Progenitor cell of endocrine pancreas (in vitro differentiated cells): ENCODE measurements around the gene CST5. TPM values are rescaled to one million over a fixed set of nuclear protein-coding genes. Genes with fewer than 3 reads are reported as not detected.
"Not testable (repeated sequence)": the region's sequence is repeated elsewhere in the genome, so short reads cannot be mapped to it uniquely, and the experiment has no call there.

Source experiments
- DNase-seq: peaks from one replicate; pipeline ENCODE4 v3.0.0; 2021; ENCODE audit warnings: low spot score; ENCODE audit not compliant: unreplicated experiment
- H3K27ac Mint-ChIP-seq: 2 replicates; pipeline ENCODE4 v1.8.0; 2021; ENCODE audit warnings: mild to moderate bottlenecking, moderate library complexity, mixed read lengths
- H3K27me3 Mint-ChIP-seq: 2 replicates; pipeline ENCODE4 v1.8.0; 2021; ENCODE audit warnings: mixed read lengths
- H3K36me3 Mint-ChIP-seq: 2 replicates; pipeline ENCODE4 v1.8.0; 2022; ENCODE audit warnings: mixed read lengths; ENCODE audit not compliant: insufficient read depth
- H3K4me1 Mint-ChIP-seq: 2 replicates; pipeline ENCODE4 v1.8.0; 2021; ENCODE audit warnings: low read depth, mixed read lengths
- H3K4me3 Mint-ChIP-seq: 2 replicates; pipeline ENCODE4 v1.8.0; 2021; ENCODE audit warnings: low read depth, mild to moderate bottlenecking, moderate library complexity, mixed read lengths
- H3K9me3 Mint-ChIP-seq: 2 replicates; pipeline ENCODE4 v1.8.0; 2021; ENCODE audit warnings: low read depth, mixed read lengths
- CTCF ChIP-seq: fragments of 200-600 bp; sonication (generic); IDR thresholded peaks from one replicate; pipeline ENCODE4 v1.5.0; 2021; ENCODE audit warnings: antibody characterized with exemption, mild to moderate bottlenecking; ENCODE audit not compliant: unreplicated experiment
- total RNA-seq: library from RNA; stranded (reverse); gene quantifications from 2 replicates; pipeline ENCODE4 v1.2.1, GENCODE V29; 2021

Gene CST5
- total RNA-seq, 1 donor from 2014 or later, result not detected

DNA sequence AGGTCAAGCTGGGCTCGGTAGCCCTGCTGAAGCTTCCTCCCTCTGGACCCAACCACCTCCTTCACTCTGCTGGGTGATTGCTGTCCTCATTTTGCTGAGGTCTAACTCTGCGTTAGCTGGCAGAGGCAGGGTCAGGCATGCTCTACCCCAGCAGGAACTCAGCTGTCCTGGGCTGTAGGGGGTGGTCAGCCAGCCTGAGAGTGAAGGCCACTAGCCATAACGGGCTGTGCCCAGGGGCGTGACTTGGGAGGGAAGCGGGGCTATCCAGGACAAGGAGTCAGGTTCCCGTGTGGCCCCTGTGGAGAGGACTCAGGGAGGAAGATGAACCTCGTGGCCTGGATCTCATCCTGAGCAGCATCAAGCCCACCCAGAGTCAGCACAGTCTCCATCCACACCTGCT, 761 bp downstream of the CST5 start:
- TF ChIP-seq CTCF, result no peak
- Mint-ChIP-seq H3K4me3 (no peak overlapping the region), H3K27ac (no peak overlapping the region), H3K27me3 (peaks cover 2% of the 10 kb centered on the region), H3K36me3 (no peaks in the 10 kb centered on the region), H3K4me1 (peaks cover 5% of the 10 kb centered on the region), H3K9me3 (no peaks in the 10 kb centered on the region)
- no peak for DNase-seq

DNA sequence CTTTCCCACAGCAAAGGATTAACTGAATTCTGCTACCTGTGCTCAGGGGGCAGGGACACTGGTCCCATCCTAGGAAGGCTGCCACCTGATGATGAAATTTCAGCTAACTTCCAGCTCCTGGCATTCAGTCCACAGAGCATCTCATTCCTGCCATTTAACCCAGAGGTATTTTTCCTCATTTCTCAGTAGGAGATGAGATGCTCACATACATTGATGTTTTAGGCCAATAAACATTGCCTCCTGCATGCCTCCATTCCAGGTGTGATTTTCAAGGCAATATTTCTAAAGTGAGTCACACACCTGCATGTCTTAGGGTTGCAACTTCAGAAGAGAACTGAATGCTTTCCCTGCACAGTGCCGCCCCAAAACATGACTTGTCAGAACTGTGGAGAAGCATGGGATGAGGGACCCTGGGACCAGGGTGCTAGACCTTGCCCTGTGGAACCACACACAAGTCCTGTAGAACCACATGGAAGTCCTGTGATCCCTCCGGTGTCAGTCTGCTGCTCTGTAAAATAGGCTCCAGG, 1.5 kb downstream of the CST5 start:
- not testable (repeated sequence) for H3K27ac Mint-ChIP-seq, DNase-seq, H3K4me3 Mint-ChIP-seq, H3K9me3 Mint-ChIP-seq, H3K27me3 Mint-ChIP-seq, H3K4me1 Mint-ChIP-seq, H3K36me3 Mint-ChIP-seq

DNA sequence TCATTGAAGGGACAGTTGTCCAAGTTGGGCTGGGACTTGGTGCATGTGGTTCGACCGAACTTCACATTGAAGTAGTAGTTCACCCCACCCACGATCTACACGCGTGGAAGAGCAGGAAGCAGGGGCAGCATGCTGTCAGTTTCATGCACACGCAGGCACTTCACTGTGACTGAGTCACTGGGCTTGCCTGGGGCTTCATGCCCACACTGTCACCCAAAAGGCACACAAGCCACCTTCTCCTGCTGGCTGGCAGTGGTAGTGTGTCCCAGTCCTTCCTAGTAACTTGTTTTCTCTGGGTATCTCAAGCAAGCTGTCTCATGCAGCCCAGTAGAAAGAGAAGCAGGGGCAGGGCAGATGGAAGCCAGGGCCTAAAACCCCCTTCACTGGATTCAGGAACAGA, 2.0 kb downstream of the CST5 start:
- H3K9me3 Mint-ChIP-seq, result no peaks in the 10 kb centered on the region

GRCh38 chr20:23875606-23876237, 3.8 kb downstream of the CST5 start:
- H3K4me3 Mint-ChIP-seq, result no peak overlapping the region

More for the DNA sequence above, 2.0 kb downstream of the CST5 start:
- H3K4me1 Mint-ChIP-seq, result peaks cover 5% of the 10 kb centered on the region
- no peak for TF ChIP-seq CTCF
- H3K27me3 Mint-ChIP-seq, result peaks cover 2% of the 10 kb centered on the region
- no peak overlapping the region for H3K27ac Mint-ChIP-seq
- no peaks in the 10 kb centered on the region for H3K36me3 Mint-ChIP-seq
- H3K4me3 Mint-ChIP-seq, result no peak overlapping the region
- no peak for DNase-seq

DNA sequence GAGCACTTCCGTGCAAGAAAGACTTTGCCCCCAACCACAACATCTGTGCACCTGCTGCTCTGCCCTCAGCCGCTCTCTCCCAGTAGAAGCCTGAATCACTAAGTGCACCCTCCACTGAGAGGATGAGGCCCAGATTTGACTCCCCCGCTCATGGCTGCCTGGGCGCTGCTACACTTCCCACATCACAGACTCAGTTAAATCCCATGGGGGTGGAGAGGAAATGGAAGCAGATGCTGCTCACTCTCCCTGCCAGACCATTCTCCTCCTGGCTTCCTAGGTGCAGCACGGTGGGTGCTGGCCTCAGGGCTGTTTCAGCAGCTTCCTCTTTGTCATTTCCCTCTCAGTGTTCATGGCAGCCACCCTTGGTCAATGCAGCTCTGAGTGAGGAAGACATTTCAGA, 4.8 kb downstream of the CST5 start:
- H3K36me3 Mint-ChIP-seq, result no peaks in the 10 kb centered on the region
- no peak for TF ChIP-seq CTCF
- DNase-seq, result no peak
- no peak overlapping the region for H3K4me3 Mint-ChIP-seq
- peaks cover 7% of the 10 kb centered on the region for H3K27me3 Mint-ChIP-seq
- H3K9me3 Mint-ChIP-seq, result no peaks in the 10 kb centered on the region
- no peak overlapping the region for H3K27ac Mint-ChIP-seq
- no peaks in the 10 kb centered on the region for H3K4me1 Mint-ChIP-seq

More at GRCh38 chr20:23875606-23876237, 3.8 kb downstream of the CST5 start:
- DNase-seq, result no peak
- Mint-ChIP-seq H3K27me3 (peaks cover 2% of the 10 kb centered on the region), H3K4me1 (peaks cover 5% of the 10 kb centered on the region), H3K27ac (no peak overlapping the region), H3K9me3 (no peaks in the 10 kb centered on the region), H3K36me3 (no peaks in the 10 kb centered on the region)
- TF ChIP-seq CTCF, result no peak
